ENCODE measurements around the gene RGS7. TPM values are rescaled to one million over a fixed set of nuclear protein-coding genes. Genes with fewer than 3 reads are reported as not detected.

RGS7 gene
- total RNA-seq, 1 donor from 2014 or later: not detected

- Histone ChIP-seq H3K27ac (no peak overlapping the region), H3K4me1 (no peaks in the 10 kb centered on the region), H3K36me3 (no peaks in the 10 kb centered on the region), H3K4me3 (no peak overlapping the region), H3K27me3 (no peaks in the 10 kb centered on the region), H3K9me3 (no peaks in the 10 kb centered on the region)
- ATAC-seq: no peak
- DNase-seq: no peak
- intact Hi-C loops (cut with DNase I): no loop called here
- TF ChIP-seq CTCF (IDR thresholded peaks at IDR 0.05): no peak
These were observed 270.3 kb downstream of the RGS7 start for GRCh38 chr1:241086686-241087085.

GRCh38 chr1:241083285-241083684 is 273.7 kb downstream of the RGS7 start:
- DNase-seq: no peak
- no peak for TF ChIP-seq CTCF (IDR thresholded peaks at IDR 0.05)
- H3K36me3 ChIP-seq: no peaks in the 10 kb centered on the region
- H3K4me3 ChIP-seq: no peak overlapping the region
- no peaks in the 10 kb centered on the region for H3K4me1 ChIP-seq
- no peak for ATAC-seq
- H3K27me3 ChIP-seq: no peaks in the 10 kb centered on the region
- intact Hi-C loops (cut with DNase I): no loop called here
- H3K27ac ChIP-seq: no peak overlapping the region
- no peaks in the 10 kb centered on the region for H3K9me3 ChIP-seq

GRCh38 chr1:241081473-241081872 is 275.5 kb downstream of the RGS7 start:
- no peaks in the 10 kb centered on the region for H3K4me1 ChIP-seq
- H3K36me3 ChIP-seq: no peaks in the 10 kb centered on the region
- ATAC-seq: no peak
- H3K27me3 ChIP-seq: no peaks in the 10 kb centered on the region
- intact Hi-C loops (cut with DNase I): no loop called here
- H3K4me3 ChIP-seq: no peak overlapping the region
- H3K9me3 ChIP-seq: no peaks in the 10 kb centered on the region
- no peak overlapping the region for H3K27ac ChIP-seq
- TF ChIP-seq CTCF (IDR thresholded peaks at IDR 0.05): no peak
- DNase-seq: no peak

GRCh38 chr1:241079459-241079858 is 277.5 kb downstream of the RGS7 start:
- H3K27me3 ChIP-seq: no peaks in the 10 kb centered on the region
- H3K4me3 ChIP-seq: no peak overlapping the region
- no peak overlapping the region for H3K27ac ChIP-seq
- TF ChIP-seq CTCF (IDR thresholded peaks at IDR 0.05): no peak
- no peaks in the 10 kb centered on the region for H3K4me1 ChIP-seq
- intact Hi-C loops (cut with DNase I): no loop called here
- H3K36me3 ChIP-seq: no peaks in the 10 kb centered on the region
- H3K9me3 ChIP-seq: no peaks in the 10 kb centered on the region
- DNase-seq: no peak
- ATAC-seq: no peak

- Histone ChIP-seq H3K27me3 (no peaks in the 10 kb centered on the region), H3K4me1 (no peaks in the 10 kb centered on the region), H3K9me3 (no peaks in the 10 kb centered on the region), H3K4me3 (no peak overlapping the region), H3K27ac (no peak overlapping the region), H3K36me3 (no peaks in the 10 kb centered on the region)
- DNase-seq: no peak
- ATAC-seq: no peak
- intact Hi-C loops (cut with DNase I): no loop called here
- TF ChIP-seq CTCF (IDR thresholded peaks at IDR 0.05): no peak
These were observed 278.0 kb downstream of the RGS7 start for GRCh38 chr1:241079047-241079446.

Measured in upper lobe of right lung (tissue), 1 donor.